ENCODE results near the gene RAMP3.
"Not testable (repeated sequence)": the region's sequence is repeated elsewhere in the genome, so short reads cannot be mapped to it uniquely, and the experiment has no call there.

RAMP3 gene
- total RNA-seq = 0 reads per million in 4 donors

- DNase-seq = no peak
Observed at GRCh38 chr7:45157653-45158401, at the start of gene RAMP3. TSS of gene RAMP3 (plus strand) at chr7:45157791. CDS start at chr7:45157829, 38 bp downstream.

GRCh38 chr7:45108863-45109262 is 48.7 kb upstream of the RAMP3 start:
- DNase-seq = no peak

GRCh38 chr7:45111298-45112223 is 46.0 kb upstream of the RAMP3 start, which contains the start of gene TBRG4:
TSS of gene TBRG4 (minus strand) at chr7:45111697. CDS start at chr7:45109237, 2,460 bp downstream.
- peak; percentile 86 to 96 (median 89) for DNase-seq

GRCh38 chr7:45112648-45113047 is 44.9 kb upstream of the RAMP3 start:
- no peak for DNase-seq

- not testable (repeated sequence) for DNase-seq
Observed at GRCh38 chr7:45114257-45114656, 43.3 kb upstream of the RAMP3 start.

GRCh38 chr7:45114926-45115325 is 42.7 kb upstream of the RAMP3 start:
- DNase-seq = no peak

GRCh38 chr7:45116048-45116447 is 41.5 kb upstream of the RAMP3 start:
- DNase-seq = no peak

- DNase-seq = no peak
Observed at GRCh38 chr7:45117582-45117981, 40.0 kb upstream of the RAMP3 start.

- DNase-seq = no peak
Observed at GRCh38 chr7:45118292-45118691, 39.3 kb upstream of the RAMP3 start.

GRCh38 chr7:45118889-45119331 is 38.7 kb upstream of the RAMP3 start:
- no peak for DNase-seq

GRCh38 chr7:45119550-45119949 is 38.0 kb upstream of the RAMP3 start:
- DNase-seq = no peak

GRCh38 chr7:45122975-45123860 is 34.4 kb upstream of the RAMP3 start:
- DNase-seq = peak in 1 of 5 donors; percentile 67

- DNase-seq = no peak
Observed at GRCh38 chr7:45123913-45124710, 33.5 kb upstream of the RAMP3 start.

GRCh38 chr7:45125193-45125904 is 32.2 kb upstream of the RAMP3 start:
- DNase-seq = no peak

- DNase-seq = no peak
Observed at GRCh38 chr7:45126201-45126600, 31.4 kb upstream of the RAMP3 start.

- DNase-seq = no peak
Observed at GRCh38 chr7:45126920-45127319, 30.7 kb upstream of the RAMP3 start.

GRCh38 chr7:45129181-45129800 is 28.3 kb upstream of the RAMP3 start:
- no peak for DNase-seq

- DNase-seq = no peak
Observed at GRCh38 chr7:45129906-45130305, 27.7 kb upstream of the RAMP3 start.

- no peak for DNase-seq
Observed at GRCh38 chr7:45130910-45131309, 26.7 kb upstream of the RAMP3 start.

GRCh38 chr7:45131891-45132290 is 25.7 kb upstream of the RAMP3 start:
- no peak for DNase-seq

Measured in T-helper 1 cell (primary cell).